GM13977 (cell line): ENCODE measurements around the gene NOX5.
"Not testable (repeated sequence)": the region's sequence is repeated elsewhere in the genome, so short reads cannot be mapped to it uniquely, and the experiment has no call there.

ENCODE experiments used
- DNase-seq: peaks from one replicate; pipeline ENCODE4 v3.0.0; 2012; ENCODE audit warnings: low spot score
- in situ Hi-C: fragments of 300-500 bp; cut with MboI; formaldehyde crosslinking; loops from one replicate; pipeline ENCODE4 v1.12.0; 2022; ENCODE audit warnings: low sequenced_read_pairs, low pct_unique_long_range_greater_than_20kb, mixed read lengths, inconsistent platforms; ENCODE audit not compliant: unreplicated experiment
- TF ChIP-seq, protein P1 (sequence below): IDR thresholded peaks from 2 replicates; pipeline ENCODE4 v1.5.1; 2012; ENCODE audit warnings: mild to moderate bottlenecking, control low read depth; ENCODE audit not compliant: insufficient read depth; ENCODE audit errors: extremely low read depth, missing control alignments

The NOX5 gene, protein sequence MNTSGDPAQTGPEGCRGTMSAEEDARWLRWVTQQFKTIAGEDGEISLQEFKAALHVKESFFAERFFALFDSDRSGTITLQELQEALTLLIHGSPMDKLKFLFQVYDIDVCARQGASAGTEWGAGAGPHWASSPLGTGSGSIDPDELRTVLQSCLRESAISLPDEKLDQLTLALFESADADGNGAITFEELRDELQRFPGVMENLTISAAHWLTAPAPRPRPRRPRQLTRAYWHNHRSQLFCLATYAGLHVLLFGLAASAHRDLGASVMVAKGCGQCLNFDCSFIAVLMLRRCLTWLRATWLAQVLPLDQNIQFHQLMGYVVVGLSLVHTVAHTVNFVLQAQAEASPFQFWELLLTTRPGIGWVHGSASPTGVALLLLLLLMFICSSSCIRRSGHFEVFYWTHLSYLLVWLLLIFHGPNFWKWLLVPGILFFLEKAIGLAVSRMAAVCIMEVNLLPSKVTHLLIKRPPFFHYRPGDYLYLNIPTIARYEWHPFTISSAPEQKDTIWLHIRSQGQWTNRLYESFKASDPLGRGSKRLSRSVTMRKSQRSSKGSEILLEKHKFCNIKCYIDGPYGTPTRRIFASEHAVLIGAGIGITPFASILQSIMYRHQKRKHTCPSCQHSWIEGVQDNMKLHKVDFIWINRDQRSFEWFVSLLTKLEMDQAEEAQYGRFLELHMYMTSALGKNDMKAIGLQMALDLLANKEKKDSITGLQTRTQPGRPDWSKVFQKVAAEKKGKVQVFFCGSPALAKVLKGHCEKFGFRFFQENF

DNA sequence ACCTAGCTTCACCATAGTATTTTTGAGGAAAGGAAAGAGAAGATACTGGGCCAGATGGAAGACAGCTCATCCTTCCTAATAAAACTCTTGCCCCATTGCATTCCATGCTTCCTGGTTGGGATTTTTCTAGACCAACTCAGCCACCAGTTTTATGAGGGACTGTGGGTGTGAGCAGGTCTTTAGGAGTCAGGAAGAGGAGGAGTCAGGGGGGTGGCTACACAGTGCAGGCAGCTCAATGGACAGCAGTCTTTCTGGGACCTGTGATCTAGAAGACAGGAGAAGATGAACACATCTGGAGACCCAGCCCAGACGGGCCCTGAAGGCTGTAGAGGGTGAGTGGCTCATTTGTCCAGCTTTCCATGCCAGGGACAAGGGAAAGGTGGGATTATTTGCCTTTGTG lies at the start of gene NOX5:
NOX5 (plus strand) TSS at position 242 of the 400 bp plus-strand sequence; CDS start at position 283, 41 bp downstream.
- DNase-seq = no peak
- TF ChIP-seq, protein P1, sequence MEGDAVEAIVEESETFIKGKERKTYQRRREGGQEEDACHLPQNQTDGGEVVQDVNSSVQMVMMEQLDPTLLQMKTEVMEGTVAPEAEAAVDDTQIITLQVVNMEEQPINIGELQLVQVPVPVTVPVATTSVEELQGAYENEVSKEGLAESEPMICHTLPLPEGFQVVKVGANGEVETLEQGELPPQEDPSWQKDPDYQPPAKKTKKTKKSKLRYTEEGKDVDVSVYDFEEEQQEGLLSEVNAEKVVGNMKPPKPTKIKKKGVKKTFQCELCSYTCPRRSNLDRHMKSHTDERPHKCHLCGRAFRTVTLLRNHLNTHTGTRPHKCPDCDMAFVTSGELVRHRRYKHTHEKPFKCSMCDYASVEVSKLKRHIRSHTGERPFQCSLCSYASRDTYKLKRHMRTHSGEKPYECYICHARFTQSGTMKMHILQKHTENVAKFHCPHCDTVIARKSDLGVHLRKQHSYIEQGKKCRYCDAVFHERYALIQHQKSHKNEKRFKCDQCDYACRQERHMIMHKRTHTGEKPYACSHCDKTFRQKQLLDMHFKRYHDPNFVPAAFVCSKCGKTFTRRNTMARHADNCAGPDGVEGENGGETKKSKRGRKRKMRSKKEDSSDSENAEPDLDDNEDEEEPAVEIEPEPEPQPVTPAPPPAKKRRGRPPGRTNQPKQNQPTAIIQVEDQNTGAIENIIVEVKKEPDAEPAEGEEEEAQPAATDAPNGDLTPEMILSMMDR = no peak
- in situ Hi-C loops = no loop called here

DNA sequence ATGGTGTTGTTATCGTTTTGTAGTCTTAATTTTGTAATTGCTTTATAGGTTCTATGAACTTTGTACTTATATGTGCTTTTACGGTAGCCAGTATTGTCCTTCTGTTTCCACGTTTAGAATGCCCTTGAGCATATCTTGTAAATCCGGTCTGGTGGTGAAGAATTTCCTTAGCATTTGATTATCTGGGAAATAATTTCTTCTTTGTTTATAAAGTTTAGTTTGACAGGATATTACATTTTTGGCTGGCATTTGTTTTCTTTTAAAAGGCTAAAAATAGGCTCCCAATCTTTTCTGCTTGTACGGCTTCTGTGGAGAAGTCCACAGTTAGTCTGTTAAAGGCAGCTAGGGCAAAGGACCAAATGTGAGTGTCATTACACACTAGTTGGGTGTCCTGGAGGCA lies 47.5 kb upstream of the NOX5 start:
- in situ Hi-C loops = no loop called here
- TF ChIP-seq, protein P1 = no peak
- DNase-seq = no peak

DNA sequence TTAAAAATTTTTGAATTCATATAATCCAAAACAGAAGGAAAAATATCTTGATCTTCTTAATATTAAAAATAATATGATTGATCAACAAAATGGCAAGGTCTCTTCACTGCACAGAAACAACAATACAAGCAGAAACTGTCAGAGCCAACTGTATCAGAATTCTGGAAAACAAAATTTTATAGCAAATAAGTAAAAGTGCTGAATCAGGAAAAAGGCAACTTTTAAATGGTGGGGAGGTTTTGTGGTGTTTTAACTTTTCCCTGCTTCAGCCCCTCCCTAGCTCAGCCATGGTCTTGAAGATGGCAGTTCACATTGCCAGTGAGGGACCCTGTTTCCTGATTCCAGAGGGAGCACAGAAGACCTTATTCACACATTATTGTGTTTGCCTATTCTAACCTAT lies 46.5 kb upstream of the NOX5 start:
- TF ChIP-seq, protein P1 = no peak
- DNase-seq = no peak
- in situ Hi-C loops = no loop called here

DNA sequence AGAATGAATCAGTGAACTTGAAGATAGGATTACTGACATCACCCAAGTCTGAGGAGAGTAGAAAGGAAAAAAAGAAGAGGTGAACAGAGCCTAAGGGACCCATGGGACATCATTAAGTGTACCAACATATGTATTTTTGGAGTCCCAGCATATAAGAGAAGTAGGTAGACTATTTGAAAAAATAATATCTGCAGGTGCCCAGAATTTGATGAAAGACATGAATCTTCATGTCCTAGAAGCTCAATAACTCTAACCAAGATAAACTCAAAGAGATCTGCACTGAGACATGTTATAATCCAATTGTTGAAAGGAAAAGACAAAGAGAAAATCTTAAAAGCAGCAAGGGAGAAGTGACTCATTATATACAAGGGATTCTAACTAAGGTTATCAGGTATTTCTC lies 45.2 kb upstream of the NOX5 start:
- in situ Hi-C loops = no loop called here
- DNase-seq = no peak
- TF ChIP-seq, protein P1 = no peak

DNA sequence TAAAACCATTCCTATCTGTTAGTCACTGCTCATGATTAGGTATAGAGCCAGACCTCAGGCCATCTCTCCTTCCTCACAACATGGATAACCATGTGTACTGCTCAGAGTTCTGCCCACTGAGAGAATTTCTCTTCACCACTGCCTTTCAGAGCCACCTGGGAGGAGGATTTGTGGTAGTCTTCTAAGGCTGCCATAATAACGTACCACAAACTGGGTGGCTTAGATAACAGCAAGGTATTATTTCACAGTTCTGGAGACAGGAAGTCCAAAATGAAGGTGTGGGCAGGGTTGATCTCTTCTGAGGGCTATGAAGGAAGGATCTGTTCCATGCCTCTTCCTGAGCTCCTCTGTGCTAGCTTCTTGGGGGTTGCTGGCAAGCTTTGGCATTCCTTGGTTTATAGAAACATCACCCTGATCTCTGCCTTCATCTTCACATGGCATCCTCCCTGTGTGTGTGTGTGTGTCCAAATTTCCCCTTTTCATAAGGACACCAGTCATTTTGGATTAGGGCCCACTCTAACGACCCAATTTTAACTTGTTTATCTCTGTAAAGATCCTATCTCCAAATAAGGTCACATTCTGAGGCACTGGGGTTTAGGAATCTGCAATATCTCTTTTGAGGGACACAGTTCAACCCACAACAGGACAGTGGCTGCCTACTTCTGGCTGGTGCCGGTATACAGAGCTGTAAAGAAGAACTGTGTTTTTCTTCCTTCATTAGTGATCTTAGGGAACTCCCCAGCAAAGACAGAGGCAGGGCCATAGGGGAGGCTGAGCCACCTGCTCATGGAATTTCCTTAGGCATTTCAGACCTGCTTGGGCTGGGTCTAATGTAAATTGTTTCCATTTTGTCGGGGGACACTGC lies 42.1 kb upstream of the NOX5 start:
- TF ChIP-seq, protein P1 = no peak
- DNase-seq = no peak
- in situ Hi-C loops = no loop called here

DNA sequence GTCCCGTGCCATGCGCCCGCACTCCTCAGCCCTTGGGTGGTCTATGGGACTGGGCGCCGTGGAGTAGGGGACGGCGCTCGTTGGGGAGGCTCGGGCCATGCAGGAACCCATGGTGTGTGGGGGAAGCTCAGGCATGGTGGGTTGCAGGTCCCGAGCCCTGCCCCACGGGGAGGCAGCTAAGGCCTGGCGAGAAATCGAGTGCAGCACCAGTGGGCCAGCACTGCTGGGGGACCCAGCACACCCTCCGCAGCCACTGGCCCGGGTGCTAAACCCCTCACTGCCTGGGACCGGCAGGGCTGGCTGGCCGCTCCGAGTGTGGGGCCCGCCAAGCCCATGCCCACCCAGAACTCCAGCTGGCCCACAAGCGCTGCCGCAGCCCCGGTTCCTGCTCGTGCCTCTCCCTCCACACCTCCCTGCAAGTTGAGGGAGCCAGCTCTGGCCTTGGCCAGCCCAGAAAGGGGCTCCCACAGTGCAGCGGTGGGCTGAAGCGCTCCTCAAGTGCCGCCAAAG lies 38.8 kb upstream of the NOX5 start:
- DNase-seq, in situ Hi-C loops: not testable (repeated sequence)

DNA sequence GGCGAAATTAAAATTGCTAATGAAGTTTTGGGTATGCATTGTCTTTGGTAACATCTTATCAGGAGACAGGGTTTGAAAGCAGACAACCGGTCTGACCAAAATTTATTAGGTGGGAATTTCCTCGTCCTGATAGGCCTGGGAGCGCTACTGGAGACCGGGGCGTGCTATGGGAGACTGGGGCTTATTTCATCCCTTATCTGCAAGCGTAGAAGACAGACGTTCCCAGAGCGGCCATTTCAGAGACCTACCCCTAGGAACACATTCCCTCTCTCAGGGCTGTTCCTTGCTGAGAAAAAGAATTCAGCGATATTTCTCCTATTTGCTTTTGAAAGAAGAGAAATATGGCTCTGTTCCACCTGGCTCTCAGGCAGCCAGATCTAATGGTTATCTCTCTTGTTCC lies 37.1 kb upstream of the NOX5 start:
- DNase-seq, in situ Hi-C loops: not testable (repeated sequence)
